ENCODE data around the gene GGT6.

Gene GGT6

GRCh38 chr17:4520894-4521600 lies 39.3 kb downstream of the GGT6 start:
- Histone ChIP-seq H3K27ac (peak overlapping the region in 1 of 2 donors; percentile 56), H3K4me3 (no peak overlapping the region)
- no peak for TF ChIP-seq CTCF (IDR thresholded peaks at IDR 0.05)
- DNase-seq (ENCODE audit: low spot score): no peak

- Histone ChIP-seq H3K27ac (peak overlapping the region; percentile 33 to 75), H3K4me3 (no peak overlapping the region)
- DNase-seq (ENCODE audit: low spot score): no peak
- TF ChIP-seq CTCF (IDR thresholded peaks at IDR 0.05): no peak
Observed at GRCh38 chr17:4520060-4520893, 40.1 kb downstream of the GGT6 start.

- Histone ChIP-seq H3K27ac (peak overlapping the region; percentile 33 to 75), H3K4me3 (no peak overlapping the region)
- no peak for TF ChIP-seq CTCF (IDR thresholded peaks at IDR 0.05)
- no peak for DNase-seq (ENCODE audit: low spot score)
Observed at GRCh38 chr17:4519361-4519788, 41.0 kb downstream of the GGT6 start.

- DNase-seq (ENCODE audit: low spot score): no peak
- Histone ChIP-seq H3K27ac (peak overlapping the region; percentile 33 to 75), H3K4me3 (no peak overlapping the region)
- no peak for TF ChIP-seq CTCF (IDR thresholded peaks at IDR 0.05)
Observed at GRCh38 chr17:4518901-4519300, 41.5 kb downstream of the GGT6 start.

GRCh38 chr17:4516735-4517134 lies 43.6 kb downstream of the GGT6 start:
- no peak overlapping the region for H3K4me3 ChIP-seq
- H3K27ac ChIP-seq: no peak overlapping the region
- TF ChIP-seq CTCF (IDR thresholded peaks at IDR 0.05): no peak
- no peak for DNase-seq (ENCODE audit: low spot score)

GRCh38 chr17:4515501-4515900 lies 44.9 kb downstream of the GGT6 start:
- Histone ChIP-seq H3K4me3 (no peak overlapping the region), H3K27ac (no peak overlapping the region)
- DNase-seq (ENCODE audit: low spot score): no peak
- no peak for TF ChIP-seq CTCF (IDR thresholded peaks at IDR 0.05)
